Measurements from ENCODE around the gene TBC1D12.

TBC1D12 gene

GRCh38 chr10:94425942-94426341 lies 23.6 kb downstream of the TBC1D12 start:
- no peaks in the 10 kb centered on the region for H3K4me1 ChIP-seq (ENCODE audit: control insufficient read depth, insufficient read depth, low read length)
- no peak overlapping the region for H3K9ac ChIP-seq (ENCODE audit: low read length)
- no peaks in the 10 kb centered on the region for H3K27me3 ChIP-seq (ENCODE audit: control insufficient read depth, insufficient read depth, low read length)
- peaks cover 4% of the 10 kb centered on the region; the same call in 1 of the 2 replicates for H3K9me3 ChIP-seq (ENCODE audit: control insufficient read depth, insufficient read depth, low read depth, low read length)
- H3K27ac ChIP-seq (ENCODE audit: low read depth, low read length) = no peak overlapping the region
- H3K4me3 ChIP-seq (ENCODE audit: low read depth, low read length) = no peak overlapping the region
- H3K36me3 ChIP-seq (ENCODE audit: control insufficient read depth, insufficient read depth, low read length) = no peaks in the 10 kb centered on the region

GRCh38 chr10:94427166-94427565 lies 24.8 kb downstream of the TBC1D12 start:
- no peaks in the 10 kb centered on the region for H3K36me3 ChIP-seq (ENCODE audit: control insufficient read depth, insufficient read depth, low read length)
- no peaks in the 10 kb centered on the region for H3K27me3 ChIP-seq (ENCODE audit: control insufficient read depth, insufficient read depth, low read length)
- H3K4me1 ChIP-seq (ENCODE audit: control insufficient read depth, insufficient read depth, low read length) = no peaks in the 10 kb centered on the region
- no peak overlapping the region for H3K4me3 ChIP-seq (ENCODE audit: low read depth, low read length)
- H3K9ac ChIP-seq (ENCODE audit: low read length) = no peak overlapping the region
- H3K27ac ChIP-seq (ENCODE audit: low read depth, low read length) = no peak overlapping the region
- peaks cover 4% of the 10 kb centered on the region; the same call in 1 of the 2 replicates for H3K9me3 ChIP-seq (ENCODE audit: control insufficient read depth, insufficient read depth, low read depth, low read length)

- H3K27me3 ChIP-seq (ENCODE audit: control insufficient read depth, insufficient read depth, low read length) = no peaks in the 10 kb centered on the region
- no peak overlapping the region for H3K4me3 ChIP-seq (ENCODE audit: low read depth, low read length)
- no peak overlapping the region for H3K27ac ChIP-seq (ENCODE audit: low read depth, low read length)
- no peaks in the 10 kb centered on the region for H3K4me1 ChIP-seq (ENCODE audit: control insufficient read depth, insufficient read depth, low read length)
- no peak overlapping the region for H3K9ac ChIP-seq (ENCODE audit: low read length)
- H3K36me3 ChIP-seq (ENCODE audit: control insufficient read depth, insufficient read depth, low read length) = no peaks in the 10 kb centered on the region
- peaks cover 4% of the 10 kb centered on the region; the same call in 1 of the 2 replicates for H3K9me3 ChIP-seq (ENCODE audit: control insufficient read depth, insufficient read depth, low read depth, low read length)
Measured at GRCh38 chr10:94428766-94429707, 26.7 kb downstream of the TBC1D12 start.

- H3K4me1 ChIP-seq (ENCODE audit: control insufficient read depth, insufficient read depth, low read length) = no peaks in the 10 kb centered on the region
- H3K27ac ChIP-seq (ENCODE audit: low read depth, low read length) = no peak overlapping the region
- no peaks in the 10 kb centered on the region for H3K9me3 ChIP-seq (ENCODE audit: control insufficient read depth, insufficient read depth, low read depth, low read length)
- H3K27me3 ChIP-seq (ENCODE audit: control insufficient read depth, insufficient read depth, low read length) = no peaks in the 10 kb centered on the region
- no peak overlapping the region for H3K4me3 ChIP-seq (ENCODE audit: low read depth, low read length)
- H3K9ac ChIP-seq (ENCODE audit: low read length) = no peak overlapping the region
- H3K36me3 ChIP-seq (ENCODE audit: control insufficient read depth, insufficient read depth, low read length) = no peaks in the 10 kb centered on the region
Measured at GRCh38 chr10:94430701-94431100, 28.4 kb downstream of the TBC1D12 start.

- Histone ChIP-seq H3K36me3 (ENCODE audit: control insufficient read depth, insufficient read depth, low read length) (no peaks in the 10 kb centered on the region), H3K4me1 (ENCODE audit: control insufficient read depth, insufficient read depth, low read length) (no peaks in the 10 kb centered on the region), H3K4me3 (ENCODE audit: low read depth, low read length) (no peak overlapping the region), H3K9me3 (ENCODE audit: control insufficient read depth, insufficient read depth, low read depth, low read length) (peaks cover 4% of the 10 kb centered on the region; the same call in 1 of the 2 replicates), H3K9ac (ENCODE audit: low read length) (no peak overlapping the region), H3K27ac (ENCODE audit: low read depth, low read length) (no peak overlapping the region), H3K27me3 (ENCODE audit: control insufficient read depth, insufficient read depth, low read length) (no peaks in the 10 kb centered on the region)
Measured at GRCh38 chr10:94432443-94432842, 30.1 kb downstream of the TBC1D12 start.

- Histone ChIP-seq H3K4me3 (ENCODE audit: low read depth, low read length) (no peak overlapping the region), H3K27ac (ENCODE audit: low read depth, low read length) (no peak overlapping the region), H3K4me1 (ENCODE audit: control insufficient read depth, insufficient read depth, low read length) (no peaks in the 10 kb centered on the region), H3K9ac (ENCODE audit: low read length) (no peak overlapping the region), H3K36me3 (ENCODE audit: control insufficient read depth, insufficient read depth, low read length) (no peaks in the 10 kb centered on the region), H3K9me3 (ENCODE audit: control insufficient read depth, insufficient read depth, low read depth, low read length) (peaks cover 6% of the 10 kb centered on the region; the same call in 1 of the 2 replicates), H3K27me3 (ENCODE audit: control insufficient read depth, insufficient read depth, low read length) (no peaks in the 10 kb centered on the region)
Measured at GRCh38 chr10:94439275-94439861, 37.0 kb downstream of the TBC1D12 start.

GRCh38 chr10:94440096-94440495 lies 37.8 kb downstream of the TBC1D12 start:
- Histone ChIP-seq H3K36me3 (ENCODE audit: control insufficient read depth, insufficient read depth, low read length) (no peaks in the 10 kb centered on the region), H3K9me3 (ENCODE audit: control insufficient read depth, insufficient read depth, low read depth, low read length) (peaks cover 6% of the 10 kb centered on the region; the same call in 1 of the 2 replicates), H3K4me3 (ENCODE audit: low read depth, low read length) (no peak overlapping the region), H3K4me1 (ENCODE audit: control insufficient read depth, insufficient read depth, low read length) (no peaks in the 10 kb centered on the region), H3K27me3 (ENCODE audit: control insufficient read depth, insufficient read depth, low read length) (no peaks in the 10 kb centered on the region), H3K9ac (ENCODE audit: low read length) (no peak overlapping the region), H3K27ac (ENCODE audit: low read depth, low read length) (no peak overlapping the region)

- H3K27ac ChIP-seq (ENCODE audit: low read depth, low read length) = no peak overlapping the region
- H3K9ac ChIP-seq (ENCODE audit: low read length) = no peak overlapping the region
- no peaks in the 10 kb centered on the region for H3K4me1 ChIP-seq (ENCODE audit: control insufficient read depth, insufficient read depth, low read length)
- H3K4me3 ChIP-seq (ENCODE audit: low read depth, low read length) = no peak overlapping the region
- H3K27me3 ChIP-seq (ENCODE audit: control insufficient read depth, insufficient read depth, low read length) = no peaks in the 10 kb centered on the region
- H3K9me3 ChIP-seq (ENCODE audit: control insufficient read depth, insufficient read depth, low read depth, low read length) = 0 out of 2 replicates have a peak, but pooled peaks cover 2% of the 10 kb centered on the region
- no peaks in the 10 kb centered on the region for H3K36me3 ChIP-seq (ENCODE audit: control insufficient read depth, insufficient read depth, low read length)
Measured at GRCh38 chr10:94443047-94443446, 40.7 kb downstream of the TBC1D12 start.

GRCh38 chr10:94443549-94443948 lies 41.2 kb downstream of the TBC1D12 start:
- Histone ChIP-seq H3K4me1 (ENCODE audit: control insufficient read depth, insufficient read depth, low read length) (no peaks in the 10 kb centered on the region), H3K9me3 (ENCODE audit: control insufficient read depth, insufficient read depth, low read depth, low read length) (no peaks in the 10 kb centered on the region), H3K9ac (ENCODE audit: low read length) (no peak overlapping the region), H3K36me3 (ENCODE audit: control insufficient read depth, insufficient read depth, low read length) (no peaks in the 10 kb centered on the region), H3K27me3 (ENCODE audit: control insufficient read depth, insufficient read depth, low read length) (no peaks in the 10 kb centered on the region), H3K27ac (ENCODE audit: low read depth, low read length) (no peak overlapping the region), H3K4me3 (ENCODE audit: low read depth, low read length) (no peak overlapping the region)

GRCh38 chr10:94450782-94451181 lies 48.4 kb downstream of the TBC1D12 start:
- Histone ChIP-seq H3K27me3 (ENCODE audit: control insufficient read depth, insufficient read depth, low read length) (no peaks in the 10 kb centered on the region), H3K27ac (ENCODE audit: low read depth, low read length) (no peak overlapping the region), H3K9me3 (ENCODE audit: control insufficient read depth, insufficient read depth, low read depth, low read length) (no peaks in the 10 kb centered on the region; the same call in 1 of the 2 replicates), H3K4me1 (ENCODE audit: control insufficient read depth, insufficient read depth, low read length) (no peaks in the 10 kb centered on the region), H3K9ac (ENCODE audit: low read length) (no peak overlapping the region), H3K4me3 (ENCODE audit: low read depth, low read length) (no peak overlapping the region), H3K36me3 (ENCODE audit: control insufficient read depth, insufficient read depth, low read length) (no peaks in the 10 kb centered on the region)

- Histone ChIP-seq H3K36me3 (ENCODE audit: control insufficient read depth, insufficient read depth, low read length) (no peaks in the 10 kb centered on the region), H3K27ac (ENCODE audit: low read depth, low read length) (no peak overlapping the region), H3K4me3 (ENCODE audit: low read depth, low read length) (no peak overlapping the region), H3K27me3 (ENCODE audit: control insufficient read depth, insufficient read depth, low read length) (no peaks in the 10 kb centered on the region), H3K4me1 (ENCODE audit: control insufficient read depth, insufficient read depth, low read length) (no peaks in the 10 kb centered on the region), H3K9me3 (ENCODE audit: control insufficient read depth, insufficient read depth, low read depth, low read length) (no peaks in the 10 kb centered on the region; the same call in 1 of the 2 replicates), H3K9ac (ENCODE audit: low read length) (no peak overlapping the region)
Measured at GRCh38 chr10:94451883-94452519, 49.7 kb downstream of the TBC1D12 start.

Measured in HUES6 (cell line).